ENCODE results near the gene KRT25.

The KRT25 gene, protein sequence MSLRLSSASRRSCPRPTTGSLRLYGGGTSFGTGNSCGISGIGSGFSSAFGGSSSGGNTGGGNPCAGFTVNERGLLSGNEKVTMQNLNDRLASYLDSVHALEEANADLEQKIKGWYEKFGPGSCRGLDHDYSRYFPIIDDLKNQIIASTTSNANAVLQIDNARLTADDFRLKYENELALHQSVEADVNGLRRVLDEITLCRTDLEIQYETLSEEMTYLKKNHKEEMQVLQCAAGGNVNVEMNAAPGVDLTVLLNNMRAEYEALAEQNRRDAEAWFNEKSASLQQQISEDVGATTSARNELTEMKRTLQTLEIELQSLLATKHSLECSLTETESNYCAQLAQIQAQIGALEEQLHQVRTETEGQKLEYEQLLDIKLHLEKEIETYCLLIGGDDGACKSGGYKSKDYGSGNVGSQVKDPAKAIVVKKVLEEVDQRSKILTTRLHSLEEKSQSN

GRCh38 chr17:40755231-40755630, at the start of gene KRT25:
KRT25 (minus strand) TSS chr17:40755331; CDS start chr17:40755271, 60 bp downstream.
- Mint-ChIP-seq H3K9me3 (ENCODE audit: low read depth) (peaks cover 24% of the 10 kb centered on the region), H3K4me3 (no peak within 1 kb of the TSS), H3K4me1 (ENCODE audit: low read depth) (no peaks in the 10 kb centered on the region), H3K27me3 (peaks cover 22% of the 10 kb centered on the region), H3K36me3 (peaks cover 2% of the 10 kb centered on the region), H3K27ac (no peak within 1 kb of the TSS)

DNA sequence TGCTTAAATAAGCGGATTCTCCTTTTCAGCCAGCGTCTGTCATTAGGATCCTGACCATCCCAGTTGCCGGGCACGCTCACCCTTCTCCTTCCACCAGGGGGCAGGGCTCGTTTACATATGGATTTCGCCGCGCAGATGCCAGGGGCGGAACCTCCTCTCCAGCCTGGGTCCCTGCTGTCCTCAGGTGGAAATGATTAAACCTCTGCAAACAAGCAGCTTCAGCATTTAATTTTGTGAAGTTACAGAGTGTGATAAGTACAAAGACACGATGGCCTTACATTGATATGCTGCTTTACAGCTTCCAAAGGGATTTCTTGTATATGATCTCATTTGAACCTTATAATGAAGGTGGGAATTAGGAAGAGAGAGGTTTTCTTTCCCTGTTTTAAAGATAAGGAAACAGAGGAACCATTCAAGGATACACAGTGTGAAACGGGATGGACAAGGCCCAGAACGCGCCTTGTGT, 48.5 kb upstream of the KRT25 start:
- peaks cover 3% of the 10 kb centered on the region for H3K36me3 Mint-ChIP-seq
- H3K4me1 Mint-ChIP-seq (ENCODE audit: low read depth): peaks cover 3% of the 10 kb centered on the region
- no peak overlapping the region for H3K27ac Mint-ChIP-seq
- H3K27me3 Mint-ChIP-seq: peaks cover 30% of the 10 kb centered on the region
- no peak overlapping the region for H3K4me3 Mint-ChIP-seq
- no peaks in the 10 kb centered on the region for H3K9me3 Mint-ChIP-seq (ENCODE audit: low read depth)

- H3K36me3 Mint-ChIP-seq: peaks cover 3% of the 10 kb centered on the region
- H3K27me3 Mint-ChIP-seq: peaks cover 22% of the 10 kb centered on the region
- peaks cover 3% of the 10 kb centered on the region for H3K4me1 Mint-ChIP-seq (ENCODE audit: low read depth)
- H3K4me3 Mint-ChIP-seq: no peak overlapping the region
- no peaks in the 10 kb centered on the region for H3K9me3 Mint-ChIP-seq (ENCODE audit: low read depth)
- no peak overlapping the region for H3K27ac Mint-ChIP-seq
Measured at GRCh38 chr17:40801157-40801556, 46.0 kb upstream of the KRT25 start.

- peaks cover 3% of the 10 kb centered on the region for H3K4me1 Mint-ChIP-seq (ENCODE audit: low read depth)
- H3K27me3 Mint-ChIP-seq: peaks cover 20% of the 10 kb centered on the region
- H3K9me3 Mint-ChIP-seq (ENCODE audit: low read depth): no peaks in the 10 kb centered on the region
- H3K4me3 Mint-ChIP-seq: no peak overlapping the region
- peaks cover 3% of the 10 kb centered on the region for H3K36me3 Mint-ChIP-seq
- no peak overlapping the region for H3K27ac Mint-ChIP-seq
Measured at GRCh38 chr17:40800381-40800780, 45.2 kb upstream of the KRT25 start.

- H3K27ac Mint-ChIP-seq: no peak within 1 kb of the TSS
- H3K4me3 Mint-ChIP-seq: no peak within 1 kb of the TSS
- H3K27me3 Mint-ChIP-seq: peaks cover 15% of the 10 kb centered on the region
- H3K36me3 Mint-ChIP-seq: no peaks in the 10 kb centered on the region
- H3K4me1 Mint-ChIP-seq (ENCODE audit: low read depth): peaks cover 3% of the 10 kb centered on the region
- no peaks in the 10 kb centered on the region for H3K9me3 Mint-ChIP-seq (ENCODE audit: low read depth)
Measured at GRCh38 chr17:40799859-40800258, 44.7 kb upstream of the KRT25 start, which contains the start of gene KRT28. KRT28 (minus strand) TSS chr17:40799959; CDS start chr17:40799893, 66 bp downstream.

- Mint-ChIP-seq H3K4me3 (no peak overlapping the region), H3K9me3 (ENCODE audit: low read depth) (no peaks in the 10 kb centered on the region), H3K4me1 (ENCODE audit: low read depth) (no peaks in the 10 kb centered on the region), H3K27me3 (peaks cover 14% of the 10 kb centered on the region), H3K36me3 (no peaks in the 10 kb centered on the region), H3K27ac (no peak overlapping the region)
Measured at GRCh38 chr17:40796846-40797245, 41.7 kb upstream of the KRT25 start.

- Mint-ChIP-seq H3K36me3 (no peaks in the 10 kb centered on the region), H3K27me3 (peaks cover 14% of the 10 kb centered on the region), H3K9me3 (ENCODE audit: low read depth) (no peaks in the 10 kb centered on the region), H3K27ac (no peak overlapping the region), H3K4me3 (no peak overlapping the region), H3K4me1 (ENCODE audit: low read depth) (no peaks in the 10 kb centered on the region)
Measured at GRCh38 chr17:40795019-40795667, 40.0 kb upstream of the KRT25 start.

GRCh38 chr17:40794466-40794865, 39.3 kb upstream of the KRT25 start:
- no peaks in the 10 kb centered on the region for H3K36me3 Mint-ChIP-seq
- H3K9me3 Mint-ChIP-seq (ENCODE audit: low read depth): no peaks in the 10 kb centered on the region
- H3K4me3 Mint-ChIP-seq: no peak overlapping the region
- H3K4me1 Mint-ChIP-seq (ENCODE audit: low read depth): no peaks in the 10 kb centered on the region
- peaks cover 14% of the 10 kb centered on the region for H3K27me3 Mint-ChIP-seq
- no peak overlapping the region for H3K27ac Mint-ChIP-seq

DNA sequence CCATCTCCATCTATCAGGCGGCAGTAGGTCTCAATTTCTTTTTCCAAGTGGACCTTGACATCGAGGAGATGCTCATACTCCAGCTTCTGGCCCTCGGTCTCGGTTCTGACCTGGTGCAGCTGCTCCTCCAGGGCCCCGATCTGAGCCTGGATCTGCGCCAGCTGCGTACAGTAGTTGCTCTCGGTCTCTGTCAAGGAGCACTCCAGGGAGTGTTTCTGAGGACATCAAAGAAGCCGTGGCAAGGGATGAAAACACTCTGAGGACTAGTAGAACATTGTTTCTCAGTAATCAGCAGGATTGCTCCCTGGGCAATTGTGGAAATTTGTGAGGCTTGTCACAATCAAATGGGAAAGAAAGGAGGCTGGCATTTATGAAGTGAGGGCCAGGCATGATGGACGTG, 38.7 kb upstream of the KRT25 start:
- Mint-ChIP-seq H3K27me3 (peaks cover 11% of the 10 kb centered on the region), H3K27ac (no peak overlapping the region), H3K36me3 (no peaks in the 10 kb centered on the region), H3K9me3 (ENCODE audit: low read depth) (no peaks in the 10 kb centered on the region), H3K4me1 (ENCODE audit: low read depth) (no peaks in the 10 kb centered on the region), H3K4me3 (no peak overlapping the region)

DNA sequence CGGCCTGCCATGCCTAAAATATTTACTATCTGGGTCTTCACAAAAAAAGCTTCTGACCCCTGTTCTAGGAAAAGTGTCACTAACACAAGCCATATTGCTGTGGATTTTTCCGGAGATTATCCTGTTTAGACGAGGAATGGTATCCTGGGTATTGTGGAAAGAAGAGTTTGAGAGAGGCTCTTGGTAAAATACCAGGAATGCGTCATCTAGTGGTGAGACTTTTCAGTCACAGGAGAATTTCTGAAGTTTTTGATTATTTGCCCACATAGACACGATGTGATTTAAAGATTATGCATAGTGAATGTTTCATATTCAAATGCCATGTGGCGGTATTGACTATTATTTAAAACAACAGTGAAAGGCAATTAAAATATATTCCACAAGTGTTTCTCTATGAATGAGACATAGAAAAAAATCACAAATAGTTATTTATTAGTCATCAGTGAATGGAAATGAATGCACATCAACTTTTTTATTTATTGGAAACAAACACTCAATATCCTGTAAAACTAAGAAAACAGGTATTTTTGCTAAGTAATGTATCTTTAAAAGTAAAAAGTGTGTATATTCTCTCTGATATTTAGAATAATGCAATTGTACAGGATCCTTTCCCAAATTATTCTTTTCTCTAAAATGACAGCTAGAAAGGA, 36.8 kb upstream of the KRT25 start:
- no peak overlapping the region for H3K4me3 Mint-ChIP-seq
- H3K27me3 Mint-ChIP-seq: peaks cover 11% of the 10 kb centered on the region
- no peak overlapping the region for H3K27ac Mint-ChIP-seq
- H3K4me1 Mint-ChIP-seq (ENCODE audit: low read depth): no peaks in the 10 kb centered on the region
- H3K36me3 Mint-ChIP-seq: no peaks in the 10 kb centered on the region
- H3K9me3 Mint-ChIP-seq (ENCODE audit: low read depth): no peaks in the 10 kb centered on the region

DNA sequence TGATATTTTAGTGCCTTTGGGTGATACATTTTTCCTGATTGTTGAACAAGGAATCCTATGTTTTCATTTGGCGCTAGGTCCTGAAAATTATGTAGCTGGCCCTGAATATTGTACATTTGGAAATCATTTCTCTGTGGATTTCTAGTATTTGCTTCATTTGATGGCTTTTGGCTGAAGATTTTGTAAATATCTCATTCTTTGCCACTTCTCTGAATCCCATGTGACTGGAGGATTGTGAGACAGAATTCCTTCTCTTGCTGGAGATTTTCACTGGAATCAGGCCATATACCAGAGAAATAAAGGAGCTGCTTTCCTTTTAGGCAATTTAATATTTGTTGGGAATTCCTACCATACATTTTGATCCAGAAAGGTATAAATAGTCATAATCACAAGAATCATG, 36.0 kb upstream of the KRT25 start:
- H3K36me3 Mint-ChIP-seq: no peaks in the 10 kb centered on the region
- no peaks in the 10 kb centered on the region for H3K9me3 Mint-ChIP-seq (ENCODE audit: low read depth)
- peaks cover 7% of the 10 kb centered on the region for H3K27me3 Mint-ChIP-seq
- no peaks in the 10 kb centered on the region for H3K4me1 Mint-ChIP-seq (ENCODE audit: low read depth)
- H3K4me3 Mint-ChIP-seq: no peak overlapping the region
- no peak overlapping the region for H3K27ac Mint-ChIP-seq

- Mint-ChIP-seq H3K27me3 (peaks cover 18% of the 10 kb centered on the region), H3K9me3 (ENCODE audit: low read depth) (no peaks in the 10 kb centered on the region), H3K4me3 (no peak within 1 kb of the TSS), H3K4me1 (ENCODE audit: low read depth) (peaks cover 4% of the 10 kb centered on the region), H3K27ac (no peak within 1 kb of the TSS), H3K36me3 (no peaks in the 10 kb centered on the region)
Measured at GRCh38 chr17:40782450-40782849, 27.3 kb upstream of the KRT25 start, which contains the start of gene KRT27. KRT27 (minus strand) TSS chr17:40782550; CDS start chr17:40782493, 57 bp downstream.

DNA sequence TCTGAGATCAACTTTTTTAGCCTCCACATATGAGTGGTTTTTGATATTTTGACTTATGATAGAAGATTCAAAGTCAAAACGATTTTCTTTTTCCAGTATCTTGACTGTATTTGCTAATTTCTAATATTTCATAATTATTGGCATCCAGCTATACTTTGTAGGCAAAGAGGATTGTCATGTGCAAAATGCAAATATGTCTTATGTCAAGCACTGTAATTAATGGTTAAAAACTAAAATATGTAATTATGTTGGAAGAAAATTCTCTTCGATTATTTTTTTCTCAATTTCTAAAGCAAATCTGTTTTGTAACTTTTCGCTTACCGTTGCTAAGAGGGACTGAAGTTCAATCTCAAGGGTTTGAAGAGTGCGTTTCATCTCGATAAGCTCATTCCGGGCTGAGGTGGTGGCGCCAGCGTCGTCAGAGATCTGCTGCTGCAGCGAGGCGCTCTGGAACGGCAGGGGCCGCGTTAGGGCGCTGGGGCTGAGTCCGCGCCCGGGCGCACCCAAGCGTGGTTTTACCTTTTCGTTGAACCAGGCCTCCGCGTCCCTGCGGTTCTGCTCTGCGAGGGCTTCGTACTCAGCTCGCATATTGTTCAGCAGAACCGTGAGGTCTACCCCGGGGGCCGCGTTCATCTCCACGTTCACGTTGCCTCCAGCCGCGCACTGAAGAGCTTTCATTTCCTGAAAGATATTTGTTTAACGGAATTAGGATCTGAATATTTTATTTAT, 24.2 kb upstream of the KRT25 start:
- peaks cover 4% of the 10 kb centered on the region for H3K4me1 Mint-ChIP-seq (ENCODE audit: low read depth)
- peaks cover 31% of the 10 kb centered on the region for H3K27me3 Mint-ChIP-seq
- no peaks in the 10 kb centered on the region for H3K36me3 Mint-ChIP-seq
- H3K9me3 Mint-ChIP-seq (ENCODE audit: low read depth): no peaks in the 10 kb centered on the region
- peak overlapping the region; percentile 49 for H3K4me3 Mint-ChIP-seq
- no peak overlapping the region for H3K27ac Mint-ChIP-seq

DNA sequence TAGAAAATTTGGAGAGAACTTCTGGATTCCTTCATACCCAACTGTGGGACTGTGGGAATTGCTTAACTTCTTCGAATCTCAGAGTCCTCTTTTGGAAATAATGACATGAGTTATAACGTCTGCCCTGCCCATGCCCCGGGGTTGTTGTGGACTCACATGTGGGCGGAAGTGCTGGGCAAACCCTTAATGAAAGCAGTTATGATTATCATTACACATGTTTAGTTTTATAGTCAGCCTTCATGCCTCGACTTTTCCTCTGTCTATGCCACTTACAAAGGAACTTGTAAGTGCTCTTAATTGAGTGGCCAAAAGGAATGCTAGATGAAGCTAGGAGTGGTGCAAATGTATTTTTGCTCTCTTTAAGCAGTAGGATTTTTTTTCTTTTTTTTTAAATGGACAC, 23.3 kb upstream of the KRT25 start:
- H3K27ac Mint-ChIP-seq: no peak overlapping the region
- peaks cover 31% of the 10 kb centered on the region for H3K27me3 Mint-ChIP-seq
- no peaks in the 10 kb centered on the region for H3K9me3 Mint-ChIP-seq (ENCODE audit: low read depth)
- H3K4me3 Mint-ChIP-seq: no peak overlapping the region
- H3K4me1 Mint-ChIP-seq (ENCODE audit: low read depth): peaks cover 4% of the 10 kb centered on the region
- no peaks in the 10 kb centered on the region for H3K36me3 Mint-ChIP-seq
